VCaP (cell line): ENCODE data around the gene ZFP64.
A peak's percentile ranks its signal among the peaks of the same experiment; 100 is the strongest.

Experiments used
- H3K27ac ChIP-seq: fragments of 450-650 bp; 2 replicates; pipeline ENCODE4 v1.5.1; 2017
- CTCF ChIP-seq: fragments of 450-650 bp; conservative IDR thresholded peaks from 2 replicates; pipeline ENCODE4 v1.5.1; 2017; ENCODE audit warnings: mild to moderate bottlenecking, moderate library complexity

The ZFP64 gene

GRCh38 chr20:52167232-52167840 lies 24.2 kb downstream of the ZFP64 start:
- no peak for TF ChIP-seq CTCF
- peak overlapping the region; percentile 32; the same call in 1 of the 2 replicates for H3K27ac ChIP-seq

GRCh38 chr20:52166150-52166549 lies 25.4 kb downstream of the ZFP64 start:
- no peak overlapping the region for H3K27ac ChIP-seq
- TF ChIP-seq CTCF: no peak

GRCh38 chr20:52160621-52161204 lies 30.9 kb downstream of the ZFP64 start:
- no peak for TF ChIP-seq CTCF

GRCh38 chr20:52160049-52160570 lies 31.5 kb downstream of the ZFP64 start:
- TF ChIP-seq CTCF: no peak
- no peak overlapping the region for H3K27ac ChIP-seq

More at GRCh38 chr20:52160621-52161204, 30.9 kb downstream of the ZFP64 start:
- H3K27ac ChIP-seq: no peak overlapping the region

GRCh38 chr20:52154575-52154974 lies 37.0 kb downstream of the ZFP64 start:
- no peak for TF ChIP-seq CTCF
- H3K27ac ChIP-seq: no peak overlapping the region

GRCh38 chr20:52153896-52154295 lies 37.7 kb downstream of the ZFP64 start:
- H3K27ac ChIP-seq: no peak overlapping the region
- TF ChIP-seq CTCF: no peak

- no peak overlapping the region for H3K27ac ChIP-seq
- TF ChIP-seq CTCF: no peak
Measured at GRCh38 chr20:52152921-52153320, 38.7 kb downstream of the ZFP64 start.
